K562 (cell line): Measurements from ENCODE around the gene KLHL29. TPM values are rescaled to one million over a fixed set of nuclear protein-coding genes. Genes with fewer than 3 reads are reported as not detected.

Source experiments
- ATAC-seq: fragments of 200-7000 bp; cut with Tn5 transposase; 3 replicates; pipeline ENCODE4 v1.9.1; 2020; ENCODE audit warnings: moderate library complexity
- BruUV-seq: library from RNA; stranded (reverse); fragments of 400-500 nt; replicated peaks from 2 replicates; lab custom pipeline; 2021; lab: Mats Ljungman, UMichigan
- CTCF ChIA-PET: fragments of 300-600 bp; formaldehyde crosslinking; extraction: SDS; loops from one replicate; lab custom pipeline; 2021; ENCODE audit warnings: low intra/inter-chr PET ratio; lab: Yijun Ruan, JAX
- POLR2A ChIA-PET: fragments of 300-600, 350-650 bp; sonication (Branson Sonifier 250); formaldehyde crosslinking; extraction: SDS; loops from one replicate; lab custom pipeline; 2021; ENCODE audit warnings: antibody characterized with exemption, inconsistent platforms; lab: Yijun Ruan, JAX
- DNase-seq, 4 experiments: peaks; one replicate each; pipeline versions ENCODE4 v3.0.0 to v3.0.0-alpha.2; 2011 to 2018; ENCODE audit warnings: low spot score in 3 of 4, mixed read lengths in 3 of 4; ENCODE audit errors: extremely low read depth in 1 of 4
- FAIRE-seq: peaks from 2 replicates; lab custom pipeline; 2011; peaks lifted over from hg19 to GRCh38; lab: Jason Lieb, UNC
- H2AFZ ChIP-seq: 2 replicates; pipeline ENCODE4 v1.6.0; 2011; ENCODE audit warnings: low read depth, low read length, control low read depth, inconsistent platforms
- H3K27ac ChIP-seq: fragments of 200-600 bp; 3 replicates; pipeline ENCODE4 v1.8.0; 2011; ENCODE audit warnings: low read depth, mild to moderate bottlenecking, control low read depth, inconsistent platforms, low read length, moderate library complexity, mixed read lengths; ENCODE audit errors: extremely low read depth
- H3K27me3 ChIP-seq, 2 experiments: fragments of 300-600 bp in 1 of 2; 2 replicates in 1 of 2; 3 replicates in 1 of 2; pipeline versions ENCODE4 v1.6.0 to v1.8.0; 2011; ENCODE audit warnings: inconsistent platforms in 2 of 2, low read length in 2 of 2, mild to moderate bottlenecking in 1 of 2, mixed read lengths in 1 of 2, moderate library complexity in 1 of 2; ENCODE audit not compliant: control insufficient read depth in 2 of 2, insufficient read depth in 2 of 2
- H3K36me3 ChIP-seq: fragments of 300-600 bp; 3 replicates; pipeline ENCODE4 v1.8.0; 2011; ENCODE audit warnings: mild to moderate bottlenecking, low read length, inconsistent platforms; ENCODE audit not compliant: control insufficient read depth, insufficient read depth
- H3K4me1 ChIP-seq, 2 experiments: fragments of 200-600 bp in 1 of 2; replicated peaks in 1 of 2; 2 replicates in 1 of 2; 3 replicates in 1 of 2; pipeline versions ENCODE4 v1.5.1 to v1.8.0; 2011; ENCODE audit warnings: inconsistent platforms in 2 of 2, low read length in 2 of 2, mild to moderate bottlenecking in 1 of 2, mixed read lengths in 1 of 2, moderate library complexity in 1 of 2; ENCODE audit not compliant: control insufficient read depth in 2 of 2, insufficient read depth in 2 of 2
- H3K4me2 ChIP-seq: 2 replicates; pipeline ENCODE4 v1.6.1; 2011; ENCODE audit warnings: low read length, control low read depth, inconsistent platforms, mixed read lengths; ENCODE audit not compliant: insufficient read depth
- H3K4me3 ChIP-seq: fragments of 200-600 bp; sonication (generic), shearing (Covaris generic); 2 replicates; pipeline ENCODE4 v1.5.1; 2016; ENCODE audit warnings: control low read depth, inconsistent platforms
- H3K79me2 ChIP-seq: fragments of 200-600 bp; 3 replicates; pipeline ENCODE4 v1.8.0; 2011; ENCODE audit warnings: low read length, inconsistent platforms; ENCODE audit not compliant: control insufficient read depth, insufficient read depth
- H3K9ac ChIP-seq, 2 experiments: 2 replicates each; pipeline versions ENCODE4 v1.6.0 to v1.6.1; 2011; ENCODE audit warnings: low read depth in 2 of 2, low read length in 2 of 2, control low read depth in 1 of 2, inconsistent platforms in 1 of 2, mild to moderate bottlenecking in 1 of 2, mixed read lengths in 1 of 2; ENCODE audit not compliant: insufficient read depth in 1 of 2
- H3K9me1 ChIP-seq: one replicate; pipeline ENCODE4 v1.6.0; 2011; ENCODE audit warnings: inconsistent platforms, mild to moderate bottlenecking, low read length, moderate library complexity; ENCODE audit not compliant: control insufficient read depth, insufficient read depth
- H3K9me3 ChIP-seq: replicated peaks from 2 replicates; pipeline ENCODE4 v1.5.1; 2011; ENCODE audit warnings: low read depth, low read length, inconsistent platforms; ENCODE audit not compliant: control insufficient read depth, insufficient read depth
- H4K20me1 ChIP-seq: replicated peaks from 2 replicates; pipeline ENCODE4 v1.6.1; 2011; ENCODE audit warnings: low read length, inconsistent platforms, mixed read lengths; ENCODE audit not compliant: control insufficient read depth, insufficient read depth
- ETV6 ChIP-seq, 3 experiments: fragments of 150-350 bp in 1 of 3; sonication (generic) in 1 of 3; formaldehyde crosslinking in 1 of 3; IDR thresholded peaks; 2 replicates each; pipeline versions ENCODE4 v1.6.1 to v1.8.0; 2014 to 2022; ENCODE audit warnings: borderline replicate concordance in 2 of 3, low read depth in 2 of 3, antibody characterized with exemption in 1 of 3, low read length in 1 of 3, mild to moderate bottlenecking in 1 of 3, missing genetic modification reagents in 1 of 3
- HDAC1 ChIP-seq, 2 experiments: fragments of 450-650 bp; IDR thresholded peaks; 2 replicates each; pipeline ENCODE4 v1.6.1; 2016 to 2017; ENCODE audit warnings: inconsistent platforms in 1 of 2, mild to moderate bottlenecking in 1 of 2, moderate library complexity in 1 of 2
- KDM2B ChIP-seq: fragments of 250-450 bp; sonication (Bioruptor Pico); IDR thresholded peaks from 2 replicates; pipeline ENCODE4 v1.8.0; 2021; ENCODE audit warnings: mild to moderate bottlenecking, moderate library complexity
- MCM5 ChIP-seq: fragments of 450-650 bp; IDR thresholded peaks from 2 replicates; pipeline ENCODE4 v1.6.1; 2016; ENCODE audit warnings: low read depth
- PCBP1 ChIP-seq: fragments of 200-400 bp; formaldehyde crosslinking; IDR thresholded peaks from 2 replicates; pipeline ENCODE4 v1.6.1; 2018; ENCODE audit warnings: mild to moderate bottlenecking, low read depth, low read length; ENCODE audit not compliant: poor library complexity, severe bottlenecking
- POLR2A ChIP-seq: fragments of 450-650 bp; conservative IDR thresholded peaks from 2 replicates; pipeline ENCODE4 v1.6.1; 2016
- POLR2G ChIP-seq: fragments of 200-400 bp; formaldehyde crosslinking; IDR thresholded peaks from 2 replicates; pipeline ENCODE4 v1.6.1; 2017; ENCODE audit warnings: low read depth, mild to moderate bottlenecking, antibody characterized with exemption, low read length, moderate library complexity
- SMAD4 ChIP-seq: fragments of 250-450 bp; sonication (Bioruptor Pico); conservative IDR thresholded peaks from 2 replicates; pipeline ENCODE4 v1.8.0; 2021; ENCODE audit warnings: inconsistent platforms, mild to moderate bottlenecking, moderate library complexity
- SPI1 ChIP-seq: IDR thresholded peaks from 2 replicates; pipeline ENCODE4 v1.6.1; 2011; ENCODE audit warnings: low read depth, low read length, control low read depth, borderline replicate concordance
- TEAD1 ChIP-seq, 2 experiments: fragments of 450-650 bp in 1 of 2; sonication (generic) in 1 of 2; formaldehyde crosslinking; IDR thresholded peaks; 2 replicates each; pipeline versions ENCODE4 v1.4.0 to v1.8.0; 2020 to 2022; ENCODE audit warnings: mild to moderate bottlenecking in 2 of 2, missing genetic modification reagents in 1 of 2
- ZBTB34 ChIP-seq: fragments of 250-450 bp; sonication (Bioruptor Pico); IDR thresholded peaks from 2 replicates; pipeline ENCODE4 v1.8.0; 2021; ENCODE audit warnings: mild to moderate bottlenecking, moderate library complexity
- ZC3H11A ChIP-seq: IDR thresholded peaks from 2 replicates; pipeline ENCODE4 v1.6.1; 2012; ENCODE audit warnings: low read depth, low read length, improper control_type of control experiment
- ZNF444 ChIP-seq: fragments of 250-450 bp; sonication (Bioruptor Pico); IDR thresholded peaks from 2 replicates; pipeline ENCODE4 v1.4.0; 2020; ENCODE audit warnings: mild to moderate bottlenecking, moderate library complexity
- WGBS: fragments of 100-300 bp; shearing (Covaris generic); methylation state at CpG from one replicate; pipeline ENCODE4 v1.1.6; 2016; ENCODE audit warnings: low coverage, mixed read lengths; ENCODE audit not compliant: insufficient coverage; ENCODE audit errors: missing lambda C conversion rate; 5-methylcytosine and 5-hydroxymethylcytosine counted together
- in situ Hi-C: fragments of 300-500 bp; cut with MboI; formaldehyde crosslinking; loops from 4 replicates; pipeline ENCODE4 v1.15.0; 2018; ENCODE audit warnings: inconsistent platforms, mixed read lengths
- intact Hi-C: fragments of 100-400 bp; cut with micrococcal nuclease; formaldehyde crosslinking; loops from 2 replicates; pipeline ENCODE4 v1.14.2; 2022
- polyA plus RNA-seq, 8 experiments: library from polyadenylated mRNA; depleted of rRNA in 4 of 8; stranded (reverse) in 5 of 8; unstranded in 3 of 8; fragments of >200 nt; fragmentation: Nextera tagmentation in 2 of 8; fragmentation: Illumina TruSeq in 1 of 8; extraction: Ambion mirVana in 2 of 8; extraction: Trizol in 1 of 8; gene quantifications; 2 replicates each; pipeline versions ENCODE4 v1.2.1 to v1.2.3, GENCODE V29; 2011 to 2014; ENCODE audit warnings: inconsistent platforms in 1 of 8, missing spikeins in 1 of 8
- total RNA-seq, 7 experiments: library from RNA; depleted of rRNA in 6 of 7; stranded (reverse); fragments of >200 nt in 6 of 7; fragmentation: Illumina TruSeq in 2 of 7; extraction: Trizol in 2 of 7; gene quantifications; 2 replicates each; pipeline versions ENCODE4 v1.2.1 to v1.2.3, GENCODE V29; 2011 to 2021; ENCODE audit warnings: low replicate concordance in 1 of 7
- TF ChIP-seq, protein P1 (sequence below): fragments of 150-350 bp; IDR thresholded peaks from 2 replicates; pipeline ENCODE4 v1.6.1; 2014; ENCODE audit warnings: low read depth, mild to moderate bottlenecking, low read length, borderline replicate concordance
- TF ChIP-seq, protein P2 (sequence below): fragments of 450-650 bp; IDR thresholded peaks from 2 replicates; pipeline ENCODE4 v1.6.1; 2017; ENCODE audit warnings: antibody characterized with exemption

KLHL29 gene
- total and polyA plus RNA-seq, 9 of the 15 experiments (the other 6 are each of a cell fraction or from before 2014, with no cell fraction given): 0.03 to 0.31 (median 0.08) TPM; not detected in 1

DNA sequence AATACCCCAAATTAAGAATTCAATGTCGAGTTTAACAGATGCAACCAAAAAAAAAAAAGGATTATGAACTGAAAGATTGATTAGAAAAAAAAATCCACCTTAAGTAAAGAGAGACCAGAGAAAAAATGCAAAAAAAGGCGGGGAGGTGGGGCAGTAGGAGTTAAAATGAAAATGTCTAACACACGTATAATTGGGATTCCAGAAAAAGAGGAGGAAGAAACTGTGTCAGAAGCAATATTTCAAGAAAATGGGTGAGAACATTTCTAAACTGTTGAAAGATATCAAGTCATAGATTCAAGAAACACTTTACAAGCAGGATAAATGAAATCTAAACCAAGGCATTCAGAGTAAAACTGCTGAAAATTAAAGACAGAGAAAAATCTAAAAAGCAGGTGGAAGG lies 226.9 kb downstream of the KLHL29 start (continued):
- TF ChIP-seq ETV6 (IDR thresholded peaks at IDR 0.05; ENCODE audit: borderline replicate concordance in 1 of 2, low read depth in 2 of 2, low read length in 1 of 2) (no peak), ETV6 (CRISPR knock-in tag; IDR thresholded peaks at IDR 0.05; ENCODE audit: borderline replicate concordance) (no peak), PCBP1 (no peak)
- TF ChIP-seq, all 486 proteins: peak for 0

- no peak for FAIRE-seq
- TF ChIP-seq SPI1 (no peak), TEAD1 (CRISPR knock-in tag; IDR thresholded peaks at IDR 0.05) (no peak), SMAD4 (no peak), POLR2A (no peak), MCM5 (no peak), POLR2G (no peak), HDAC1 (IDR thresholded peaks at IDR 0.05) (no peak), ZNF444 (CRISPR knock-in tag) (no peak), ZC3H11A (no peak), KDM2B (CRISPR knock-in tag) (no peak), ZBTB34 (CRISPR knock-in tag) (no peak)
- TF ChIP-seq, protein P1, sequence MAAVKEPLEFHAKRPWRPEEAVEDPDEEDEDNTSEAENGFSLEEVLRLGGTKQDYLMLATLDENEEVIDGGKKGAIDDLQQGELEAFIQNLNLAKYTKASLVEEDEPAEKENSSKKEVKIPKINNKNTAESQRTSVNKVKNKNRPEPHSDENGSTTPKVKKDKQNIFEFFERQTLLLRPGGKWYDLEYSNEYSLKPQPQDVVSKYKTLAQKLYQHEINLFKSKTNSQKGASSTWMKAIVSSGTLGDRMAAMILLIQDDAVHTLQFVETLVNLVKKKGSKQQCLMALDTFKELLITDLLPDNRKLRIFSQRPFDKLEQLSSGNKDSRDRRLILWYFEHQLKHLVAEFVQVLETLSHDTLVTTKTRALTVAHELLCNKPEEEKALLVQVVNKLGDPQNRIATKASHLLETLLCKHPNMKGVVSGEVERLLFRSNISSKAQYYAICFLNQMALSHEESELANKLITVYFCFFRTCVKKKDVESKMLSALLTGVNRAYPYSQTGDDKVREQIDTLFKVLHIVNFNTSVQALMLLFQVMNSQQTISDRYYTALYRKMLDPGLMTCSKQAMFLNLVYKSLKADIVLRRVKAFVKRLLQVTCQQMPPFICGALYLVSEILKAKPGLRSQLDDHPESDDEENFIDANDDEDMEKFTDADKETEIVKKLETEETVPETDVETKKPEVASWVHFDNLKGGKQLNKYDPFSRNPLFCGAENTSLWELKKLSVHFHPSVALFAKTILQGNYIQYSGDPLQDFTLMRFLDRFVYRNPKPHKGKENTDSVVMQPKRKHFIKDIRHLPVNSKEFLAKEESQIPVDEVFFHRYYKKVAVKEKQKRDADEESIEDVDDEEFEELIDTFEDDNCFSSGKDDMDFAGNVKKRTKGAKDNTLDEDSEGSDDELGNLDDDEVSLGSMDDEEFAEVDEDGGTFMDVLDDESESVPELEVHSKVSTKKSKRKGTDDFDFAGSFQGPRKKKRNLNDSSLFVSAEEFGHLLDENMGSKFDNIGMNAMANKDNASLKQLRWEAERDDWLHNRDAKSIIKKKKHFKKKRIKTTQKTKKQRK: no peak
- TF ChIP-seq, protein P2, sequence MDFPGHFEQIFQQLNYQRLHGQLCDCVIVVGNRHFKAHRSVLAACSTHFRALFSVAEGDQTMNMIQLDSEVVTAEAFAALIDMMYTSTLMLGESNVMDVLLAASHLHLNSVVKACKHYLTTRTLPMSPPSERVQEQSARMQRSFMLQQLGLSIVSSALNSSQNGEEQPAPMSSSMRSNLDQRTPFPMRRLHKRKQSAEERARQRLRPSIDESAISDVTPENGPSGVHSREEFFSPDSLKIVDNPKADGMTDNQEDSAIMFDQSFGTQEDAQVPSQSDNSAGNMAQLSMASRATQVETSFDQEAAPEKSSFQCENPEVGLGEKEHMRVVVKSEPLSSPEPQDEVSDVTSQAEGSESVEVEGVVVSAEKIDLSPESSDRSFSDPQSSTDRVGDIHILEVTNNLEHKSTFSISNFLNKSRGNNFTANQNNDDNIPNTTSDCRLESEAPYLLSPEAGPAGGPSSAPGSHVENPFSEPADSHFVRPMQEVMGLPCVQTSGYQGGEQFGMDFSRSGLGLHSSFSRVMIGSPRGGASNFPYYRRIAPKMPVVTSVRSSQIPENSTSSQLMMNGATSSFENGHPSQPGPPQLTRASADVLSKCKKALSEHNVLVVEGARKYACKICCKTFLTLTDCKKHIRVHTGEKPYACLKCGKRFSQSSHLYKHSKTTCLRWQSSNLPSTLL: no peak
Observed at GRCh38 chr2:23614701-23615100, 229.7 kb downstream of the KLHL29 start.

More at GRCh38 chr2:23614701-23615100, 229.7 kb downstream of the KLHL29 start:
- ChIA-PET POLR2A (interaction anchor here (0.7 kb wide), 1 partner anchor 457 kb away, joined by 3 read pairs; no protein-coding TSS in a partner anchor), CTCF (no interaction called here)
- in situ Hi-C loops: no loop called here
- H3K4me3 ChIP-seq: no peak overlapping the region
- intact Hi-C loops: no loop called here
- H3K9me3 ChIP-seq: no peaks in the 10 kb centered on the region
- no peak overlapping the region for H3K4me2 ChIP-seq
- H3K4me1 ChIP-seq: no peaks in the 10 kb centered on the region
- no TSS peak for BruUV-seq
- 1% methylated on average over 12 of the region's 12 CpGs for WGBS
- no peaks in the 10 kb centered on the region for H3K9me1 ChIP-seq
- peaks cover 4% of the 10 kb centered on the region; the same call in 1 of the 2 replicates for H4K20me1 ChIP-seq
- no peaks in the 10 kb centered on the region for H3K36me3 ChIP-seq
- no peak for DNase-seq
- no peaks in the 10 kb centered on the region for H3K79me2 ChIP-seq
- H3K9ac ChIP-seq: no peak overlapping the region
- ATAC-seq: peak; percentile 33; the same call in 2 of the 3 replicates
- no peak overlapping the region for H2AFZ ChIP-seq
- peaks cover 33 to 66% of the 10 kb centered on the region in 2 experiments for H3K27me3 ChIP-seq
- H3K27ac ChIP-seq: no peak overlapping the region
